Brain microvascular endothelial cell (primary cell): ENCODE results near the gene UBASH3B.

Experiments used
- DNase-seq: peaks from one replicate; pipeline ENCODE4 v3.0.0-alpha.2; 2020
- H3K27ac ChIP-seq: fragments of 250-450 bp; sonication (Bioruptor Pico); 2 replicates; pipeline ENCODE4 v1.5.1; 2020; ENCODE audit warnings: mild to moderate bottlenecking, moderate library complexity
- H3K27me3 ChIP-seq: fragments of 250-450 bp; sonication (Bioruptor Pico); replicated peaks from 2 replicates; pipeline ENCODE4 v1.5.1; 2020; ENCODE audit warnings: mild to moderate bottlenecking
- H3K36me3 ChIP-seq: fragments of 250-450 bp; sonication (Bioruptor Pico); replicated peaks from 2 replicates; pipeline ENCODE4 v1.5.1; 2020; ENCODE audit warnings: mild to moderate bottlenecking
- H3K4me3 ChIP-seq: 2 replicates; pipeline ENCODE4 v1.5.1; 2011; ENCODE audit warnings: low read depth, mild to moderate bottlenecking, control low read depth, low read length, moderate library complexity
- in situ Hi-C: cut with HindIII; loops from 2 replicates; pipeline ENCODE4 v1.10.0; 2017; ENCODE audit warnings: low sequenced_read_pairs, low pct_ligation_motif_present
- TF ChIP-seq, protein P1 (sequence below): IDR thresholded peaks from 2 replicates; pipeline ENCODE4 v1.5.1; 2011; ENCODE audit warnings: low read depth, mild to moderate bottlenecking, moderate library complexity, low read length, control low read depth, inconsistent platforms; ENCODE audit errors: missing control alignments

The UBASH3B gene

DNA sequence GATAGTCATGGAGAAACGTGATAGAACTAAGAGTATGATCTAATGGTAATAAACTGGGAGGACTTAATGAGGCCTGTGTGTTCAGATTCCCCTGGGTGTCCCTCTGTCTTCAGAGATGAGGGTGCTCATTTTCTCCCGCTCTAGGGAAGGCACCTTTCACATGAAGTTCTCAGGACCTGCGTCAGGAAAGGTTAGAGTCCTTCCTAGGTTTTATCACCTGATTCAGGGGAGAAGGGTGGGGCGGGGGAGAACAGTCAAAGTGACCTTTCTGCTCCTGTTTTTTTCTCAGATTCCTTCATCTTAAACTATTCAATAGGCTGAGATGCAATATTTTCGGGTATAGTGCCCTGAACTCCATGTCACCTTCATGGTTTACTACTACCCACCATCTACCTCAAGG lies 160.4 kb downstream of the UBASH3B start:
- Histone ChIP-seq H3K27me3 (no peaks in the 10 kb centered on the region), H3K4me3 (no peak overlapping the region), H3K36me3 (peaks cover 2% of the 10 kb centered on the region), H3K27ac (no peak overlapping the region)
- in situ Hi-C loops = no loop called here
- no peak for DNase-seq
- TF ChIP-seq, protein P1, sequence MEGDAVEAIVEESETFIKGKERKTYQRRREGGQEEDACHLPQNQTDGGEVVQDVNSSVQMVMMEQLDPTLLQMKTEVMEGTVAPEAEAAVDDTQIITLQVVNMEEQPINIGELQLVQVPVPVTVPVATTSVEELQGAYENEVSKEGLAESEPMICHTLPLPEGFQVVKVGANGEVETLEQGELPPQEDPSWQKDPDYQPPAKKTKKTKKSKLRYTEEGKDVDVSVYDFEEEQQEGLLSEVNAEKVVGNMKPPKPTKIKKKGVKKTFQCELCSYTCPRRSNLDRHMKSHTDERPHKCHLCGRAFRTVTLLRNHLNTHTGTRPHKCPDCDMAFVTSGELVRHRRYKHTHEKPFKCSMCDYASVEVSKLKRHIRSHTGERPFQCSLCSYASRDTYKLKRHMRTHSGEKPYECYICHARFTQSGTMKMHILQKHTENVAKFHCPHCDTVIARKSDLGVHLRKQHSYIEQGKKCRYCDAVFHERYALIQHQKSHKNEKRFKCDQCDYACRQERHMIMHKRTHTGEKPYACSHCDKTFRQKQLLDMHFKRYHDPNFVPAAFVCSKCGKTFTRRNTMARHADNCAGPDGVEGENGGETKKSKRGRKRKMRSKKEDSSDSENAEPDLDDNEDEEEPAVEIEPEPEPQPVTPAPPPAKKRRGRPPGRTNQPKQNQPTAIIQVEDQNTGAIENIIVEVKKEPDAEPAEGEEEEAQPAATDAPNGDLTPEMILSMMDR = no peak

DNA sequence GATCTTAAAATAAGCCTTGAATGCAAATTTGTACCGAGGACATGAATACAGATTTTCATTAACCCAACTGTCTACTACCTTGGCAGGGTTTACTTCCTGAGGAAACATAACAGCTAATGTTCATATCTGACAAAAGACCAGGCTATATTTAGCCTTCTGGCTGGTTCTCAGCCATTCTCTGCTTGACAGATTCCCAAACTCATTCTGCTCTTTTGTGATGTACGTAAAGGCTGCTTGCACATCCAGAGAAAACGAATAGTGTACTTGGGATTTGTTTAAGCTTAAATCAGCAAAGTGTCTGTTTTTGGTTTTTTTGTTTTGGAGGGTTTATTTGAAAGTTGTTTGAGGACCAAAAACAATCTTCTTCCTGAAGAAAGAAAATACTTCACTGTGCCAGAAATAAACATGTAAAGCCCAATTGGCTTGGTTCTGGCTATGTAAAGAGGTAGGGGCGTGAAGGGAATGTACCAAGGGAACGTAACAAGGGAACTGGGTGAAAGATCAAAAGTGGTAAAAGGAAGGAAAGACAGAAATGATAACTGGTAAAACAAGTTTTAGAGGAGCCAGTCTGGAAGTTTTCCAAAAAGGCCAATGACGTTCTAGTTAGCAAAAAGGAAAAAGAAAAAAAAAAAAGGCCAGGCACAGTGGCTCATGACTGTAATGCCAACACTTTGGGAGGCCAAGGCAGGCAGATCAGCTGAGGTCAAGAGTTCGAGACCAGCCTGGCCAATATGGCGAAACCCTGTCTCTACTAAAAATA lies 161.4 kb downstream of the UBASH3B start:
- Histone ChIP-seq H3K36me3 (peaks cover under 1% of the 10 kb centered on the region), H3K27ac (no peak overlapping the region), H3K4me3 (no peak overlapping the region), H3K27me3 (no peaks in the 10 kb centered on the region)
- DNase-seq = no peak
- TF ChIP-seq, protein P1 = no peak
- in situ Hi-C loops = no loop called here

DNA sequence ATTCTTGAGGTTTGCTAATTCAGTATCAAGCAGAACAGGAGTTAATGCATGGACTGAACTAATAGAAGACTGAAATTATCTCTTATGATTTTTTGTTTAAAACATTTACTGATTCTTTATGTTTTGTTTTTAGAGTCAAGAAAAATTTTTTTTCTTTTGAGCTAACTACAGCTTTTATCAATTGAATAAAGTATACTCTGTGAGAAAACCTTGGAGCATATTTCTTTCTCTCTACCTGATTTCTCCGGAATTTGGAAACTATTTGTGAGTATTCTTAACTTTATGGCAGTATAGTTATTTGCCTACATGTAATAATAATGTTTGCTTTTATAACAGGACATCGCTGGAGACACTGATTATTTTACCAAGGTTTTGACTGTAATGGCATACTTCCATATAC lies 164.6 kb downstream of the UBASH3B start:
- Histone ChIP-seq H3K4me3 (no peak overlapping the region), H3K27ac (no peak overlapping the region), H3K36me3 (no peaks in the 10 kb centered on the region), H3K27me3 (no peaks in the 10 kb centered on the region)
- in situ Hi-C loops = no loop called here
- DNase-seq = no peak
- TF ChIP-seq, protein P1 = no peak

DNA sequence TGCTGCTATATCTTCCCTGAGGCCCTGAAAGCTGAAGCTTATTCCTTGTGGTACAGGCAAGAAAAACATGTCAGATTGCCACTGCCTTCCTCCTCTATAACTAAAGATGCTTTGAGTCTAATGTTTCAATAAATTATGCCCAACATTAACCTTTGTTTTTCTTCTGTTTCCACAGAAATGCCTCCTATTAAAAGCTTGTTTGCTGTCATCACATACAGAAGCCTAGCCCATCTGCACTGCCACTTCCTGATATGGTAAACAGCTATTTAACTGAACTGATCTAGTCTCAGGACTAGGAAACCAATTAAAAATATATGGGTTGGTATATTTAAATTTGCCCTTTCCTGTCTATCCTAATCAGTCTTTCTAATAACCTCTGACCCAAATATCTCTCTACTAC lies 165.6 kb downstream of the UBASH3B start:
- in situ Hi-C loops = no loop called here
- Histone ChIP-seq H3K27ac (no peak overlapping the region), H3K4me3 (no peak overlapping the region), H3K36me3 (no peaks in the 10 kb centered on the region), H3K27me3 (no peaks in the 10 kb centered on the region)
- no peak for DNase-seq
- TF ChIP-seq, protein P1 = no peak

DNA sequence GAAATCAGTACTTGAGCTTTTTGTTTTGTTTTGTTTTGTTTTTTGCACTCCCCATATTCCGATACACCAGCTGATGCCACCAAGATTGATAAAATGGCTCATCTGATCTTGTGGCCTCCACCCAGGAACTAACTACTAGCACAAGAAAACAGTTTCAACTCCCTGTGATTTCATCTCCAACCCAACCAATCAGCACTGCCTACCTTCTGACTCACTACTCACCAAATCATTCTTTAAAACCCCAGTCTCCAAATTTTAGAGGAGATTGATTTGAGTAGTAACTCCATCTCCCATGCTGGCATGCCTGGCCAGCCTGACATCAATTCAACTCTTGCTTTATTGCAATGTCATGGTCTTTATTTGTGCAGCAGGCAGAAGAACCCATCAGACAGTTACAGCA lies 166.7 kb downstream of the UBASH3B start:
- in situ Hi-C loops = no loop called here

More for the DNA sequence above, 166.7 kb downstream of the UBASH3B start:
- TF ChIP-seq, protein P1 = no peak
- H3K36me3 ChIP-seq = no peaks in the 10 kb centered on the region
- no peak overlapping the region for H3K27ac ChIP-seq
- no peak for DNase-seq
- H3K27me3 ChIP-seq = no peaks in the 10 kb centered on the region
- H3K4me3 ChIP-seq = no peak overlapping the region
